Endometrium (tissue), 2 donors: ENCODE data around the gene PKP1.

Experiments used
- FAIRE-seq: peaks from 2 replicates; lab custom pipeline; 2012; peaks lifted over from hg19 to GRCh38; lab: Jason Lieb, UNC
- donor health status: control.
- donor health status: control.

PKP1 gene

GRCh38 chr1:201307760-201308499, 24.6 kb downstream of the PKP1 start:
- no peak for FAIRE-seq

GRCh38 chr1:201309416-201309815, 26.1 kb downstream of the PKP1 start:
- no peak for FAIRE-seq

GRCh38 chr1:201310251-201310985, 27.1 kb downstream of the PKP1 start:
- no peak for FAIRE-seq

GRCh38 chr1:201310986-201311355, 27.7 kb downstream of the PKP1 start:
- FAIRE-seq, result no peak

GRCh38 chr1:201311356-201312011, 28.2 kb downstream of the PKP1 start:
- no peak for FAIRE-seq

- FAIRE-seq, result no peak
These were observed 29.0 kb downstream of the PKP1 start for GRCh38 chr1:201312298-201312697.

- FAIRE-seq, result no peak
These were observed 29.8 kb downstream of the PKP1 start for GRCh38 chr1:201313086-201313485.

- no peak for FAIRE-seq
These were observed 33.2 kb downstream of the PKP1 start for GRCh38 chr1:201316556-201316955.

GRCh38 chr1:201317551-201317950, 34.2 kb downstream of the PKP1 start:
- no peak for FAIRE-seq

GRCh38 chr1:201318504-201319340, 35.4 kb downstream of the PKP1 start:
- no peak for FAIRE-seq

- FAIRE-seq, result no peak
These were observed 36.3 kb downstream of the PKP1 start for GRCh38 chr1:201319631-201320030.

- no peak for FAIRE-seq
These were observed 37.0 kb downstream of the PKP1 start for GRCh38 chr1:201320168-201320788.

- no peak for FAIRE-seq
These were observed 38.6 kb downstream of the PKP1 start for GRCh38 chr1:201321826-201322390.

GRCh38 chr1:201322653-201323510, 39.6 kb downstream of the PKP1 start:
- no peak for FAIRE-seq

- FAIRE-seq, result no peak
These were observed 41.0 kb downstream of the PKP1 start for GRCh38 chr1:201324306-201324705.

- FAIRE-seq, result no peak
These were observed 41.7 kb downstream of the PKP1 start for GRCh38 chr1:201324821-201325677.

GRCh38 chr1:201325678-201326060, 42.4 kb downstream of the PKP1 start:
- no peak for FAIRE-seq

- no peak for FAIRE-seq
These were observed 43.4 kb downstream of the PKP1 start for GRCh38 chr1:201326710-201327109.

GRCh38 chr1:201327687-201328240, 44.5 kb downstream of the PKP1 start:
- no peak for FAIRE-seq
